HepG2 (cell line): ENCODE measurements around the gene ARHGAP29. TPM values are rescaled to one million over a fixed set of nuclear protein-coding genes. Genes with fewer than 3 reads are reported as not detected.

ENCODE experiments used
- HMG20B ChIP-seq: conservative IDR thresholded peaks from 2 replicates; pipeline ENCODE4 v1.6.1; 2016; ENCODE audit warnings: missing genetic modification reagents, missing compliant biosample characterization
- KIAA2018 ChIP-seq: sonication (generic); formaldehyde crosslinking; IDR thresholded peaks from 2 replicates; pipeline ENCODE4 v1.5.0; 2020; ENCODE audit warnings: mild to moderate bottlenecking, missing genetic modification reagents, borderline replicate concordance
- PREB ChIP-seq: sonication (generic); formaldehyde crosslinking; IDR thresholded peaks from 2 replicates; pipeline ENCODE4 v1.4.0; 2020; ENCODE audit warnings: missing genetic modification reagents
- SRSF1 ChIP-seq: fragments of 200-400 bp; formaldehyde crosslinking; optimal IDR thresholded peaks from 2 replicates; pipeline ENCODE3; 2017; ENCODE audit warnings: mild to moderate bottlenecking, low read depth, low read length, moderate library complexity
- THYN1 ChIP-seq: sonication (generic); formaldehyde crosslinking; IDR thresholded peaks from 2 replicates; pipeline ENCODE4 v1.8.1; 2023; ENCODE audit warnings: low read depth, mild to moderate bottlenecking, moderate library complexity, missing genetic modification reagents, borderline replicate concordance
- XBP1 ChIP-seq: sonication (generic); formaldehyde crosslinking; IDR thresholded peaks from 2 replicates; pipeline ENCODE4 v1.5.0; 2020; ENCODE audit warnings: missing genetic modification reagents
- ZNF292 ChIP-seq: sonication (generic); formaldehyde crosslinking; IDR thresholded peaks from 2 replicates; pipeline ENCODE4 v1.8.1; 2022; ENCODE audit warnings: mild to moderate bottlenecking, low read depth, missing genetic modification reagents, borderline replicate concordance
- ZNF816 ChIP-seq: sonication (generic); formaldehyde crosslinking; IDR thresholded peaks from 2 replicates; pipeline ENCODE4 v1.8.0; 2022; ENCODE audit warnings: missing genetic modification reagents, mild to moderate bottlenecking, borderline replicate concordance
- polyA plus RNA-seq, 8 experiments: library from polyadenylated mRNA; depleted of rRNA in 3 of 8; stranded (reverse) in 7 of 8; unstranded in 1 of 8; fragments of >200 nt; fragmentation: Illumina TruSeq in 4 of 8; extraction: Trizol in 4 of 8; gene quantifications; 2 replicates each; pipeline versions ENCODE4 v1.2.1 to v1.2.3, GENCODE V29; 2011 to 2016; ENCODE audit warnings: low read depth in 4 of 8, missing spikeins in 1 of 8, mixed read lengths in 1 of 8; ENCODE audit not compliant: insufficient read depth in 1 of 8
- total RNA-seq, 5 experiments: library from RNA; depleted of rRNA; stranded (reverse); fragments of >200 nt; fragmentation: Illumina TruSeq; extraction: Trizol; gene quantifications; 2 replicates each; pipeline ENCODE4 v1.2.3, GENCODE V29; 2016; ENCODE audit warnings: low read depth in 1 of 5
- TF ChIP-seq, protein P1 (sequence below): sonication (generic); formaldehyde crosslinking; IDR thresholded peaks from 2 replicates; pipeline ENCODE4 v1.4.0; 2020; ENCODE audit warnings: missing genetic modification reagents
- TF ChIP-seq, protein P2 (sequence below): sonication (generic); formaldehyde crosslinking; IDR thresholded peaks from 2 replicates; pipeline ENCODE4 v1.5.1; 2020; ENCODE audit warnings: missing genetic modification reagents, mild to moderate bottlenecking, borderline replicate concordance

ARHGAP29 gene
- total and polyA plus RNA-seq, 2 of the 13 experiments (the other 11 are each of a cell fraction or from before 2014, with no cell fraction given), result 12.8 to 18.3 TPM

GRCh38 chr1:94247138-94248094, 10.0 kb upstream of the ARHGAP29 start (continued):
- TF ChIP-seq ZNF816 (CRISPR knock-in tag) (no peak), XBP1 (CRISPR knock-in tag) (no peak), HMG20B (no peak), KIAA2018 (CRISPR knock-in tag) (no peak), THYN1 (CRISPR knock-in tag) (no peak), SRSF1 (no peak), PREB (CRISPR knock-in tag) (no peak), ZNF292 (no peak)
- TF ChIP-seq, protein P1, sequence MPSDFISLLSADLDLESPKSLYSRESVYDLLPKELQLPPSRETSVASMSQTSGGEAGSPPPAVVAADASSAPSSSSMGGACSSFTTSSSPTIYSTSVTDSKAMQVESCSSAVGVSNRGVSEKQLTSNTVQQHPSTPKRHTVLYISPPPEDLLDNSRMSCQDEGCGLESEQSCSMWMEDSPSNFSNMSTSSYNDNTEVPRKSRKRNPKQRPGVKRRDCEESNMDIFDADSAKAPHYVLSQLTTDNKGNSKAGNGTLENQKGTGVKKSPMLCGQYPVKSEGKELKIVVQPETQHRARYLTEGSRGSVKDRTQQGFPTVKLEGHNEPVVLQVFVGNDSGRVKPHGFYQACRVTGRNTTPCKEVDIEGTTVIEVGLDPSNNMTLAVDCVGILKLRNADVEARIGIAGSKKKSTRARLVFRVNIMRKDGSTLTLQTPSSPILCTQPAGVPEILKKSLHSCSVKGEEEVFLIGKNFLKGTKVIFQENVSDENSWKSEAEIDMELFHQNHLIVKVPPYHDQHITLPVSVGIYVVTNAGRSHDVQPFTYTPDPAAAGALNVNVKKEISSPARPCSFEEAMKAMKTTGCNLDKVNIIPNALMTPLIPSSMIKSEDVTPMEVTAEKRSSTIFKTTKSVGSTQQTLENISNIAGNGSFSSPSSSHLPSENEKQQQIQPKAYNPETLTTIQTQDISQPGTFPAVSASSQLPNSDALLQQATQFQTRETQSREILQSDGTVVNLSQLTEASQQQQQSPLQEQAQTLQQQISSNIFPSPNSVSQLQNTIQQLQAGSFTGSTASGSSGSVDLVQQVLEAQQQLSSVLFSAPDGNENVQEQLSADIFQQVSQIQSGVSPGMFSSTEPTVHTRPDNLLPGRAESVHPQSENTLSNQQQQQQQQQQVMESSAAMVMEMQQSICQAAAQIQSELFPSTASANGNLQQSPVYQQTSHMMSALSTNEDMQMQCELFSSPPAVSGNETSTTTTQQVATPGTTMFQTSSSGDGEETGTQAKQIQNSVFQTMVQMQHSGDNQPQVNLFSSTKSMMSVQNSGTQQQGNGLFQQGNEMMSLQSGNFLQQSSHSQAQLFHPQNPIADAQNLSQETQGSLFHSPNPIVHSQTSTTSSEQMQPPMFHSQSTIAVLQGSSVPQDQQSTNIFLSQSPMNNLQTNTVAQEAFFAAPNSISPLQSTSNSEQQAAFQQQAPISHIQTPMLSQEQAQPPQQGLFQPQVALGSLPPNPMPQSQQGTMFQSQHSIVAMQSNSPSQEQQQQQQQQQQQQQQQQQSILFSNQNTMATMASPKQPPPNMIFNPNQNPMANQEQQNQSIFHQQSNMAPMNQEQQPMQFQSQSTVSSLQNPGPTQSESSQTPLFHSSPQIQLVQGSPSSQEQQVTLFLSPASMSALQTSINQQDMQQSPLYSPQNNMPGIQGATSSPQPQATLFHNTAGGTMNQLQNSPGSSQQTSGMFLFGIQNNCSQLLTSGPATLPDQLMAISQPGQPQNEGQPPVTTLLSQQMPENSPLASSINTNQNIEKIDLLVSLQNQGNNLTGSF (CRISPR knock-in tag), result no peak
- TF ChIP-seq, protein P2, sequence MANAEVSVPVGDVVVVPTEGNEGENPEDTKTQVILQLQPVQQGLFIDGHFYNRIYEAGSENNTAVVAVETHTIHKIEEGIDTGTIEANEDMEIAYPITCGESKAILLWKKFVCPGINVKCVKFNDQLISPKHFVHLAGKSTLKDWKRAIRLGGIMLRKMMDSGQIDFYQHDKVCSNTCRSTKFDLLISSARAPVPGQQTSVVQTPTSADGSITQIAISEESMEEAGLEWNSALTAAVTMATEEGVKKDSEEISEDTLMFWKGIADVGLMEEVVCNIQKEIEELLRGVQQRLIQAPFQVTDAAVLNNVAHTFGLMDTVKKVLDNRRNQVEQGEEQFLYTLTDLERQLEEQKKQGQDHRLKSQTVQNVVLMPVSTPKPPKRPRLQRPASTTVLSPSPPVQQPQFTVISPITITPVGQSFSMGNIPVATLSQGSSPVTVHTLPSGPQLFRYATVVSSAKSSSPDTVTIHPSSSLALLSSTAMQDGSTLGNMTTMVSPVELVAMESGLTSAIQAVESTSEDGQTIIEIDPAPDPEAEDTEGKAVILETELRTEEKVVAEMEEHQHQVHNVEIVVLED (CRISPR knock-in tag), result no peak
